Inferior parietal cortex (tissue), 1 donor: Measurements from ENCODE around the gene SLC38A10.

Source experiments
- DNase-seq: peaks from one replicate; pipeline ENCODE4 v3.0.0-alpha.2; 2016; ENCODE audit errors: extremely low spot score

The SLC38A10 gene

GRCh38 chr17:81241648-81242420 lies 53.3 kb downstream of the SLC38A10 start:
- DNase-seq: no peak

GRCh38 chr17:81241203-81241602 lies 53.9 kb downstream of the SLC38A10 start:
- DNase-seq: no peak

GRCh38 chr17:81240761-81241160 lies 54.3 kb downstream of the SLC38A10 start:
- DNase-seq: no peak

- DNase-seq: no peak
Measured at GRCh38 chr17:81239714-81240555, 55.2 kb downstream of the SLC38A10 start.

- peak; percentile 100 for DNase-seq
Measured at GRCh38 chr17:81238815-81239713, 56.0 kb downstream of the SLC38A10 start, which contains the start of the genes NDUFAF8 and TEPSIN. TSS of gene NDUFAF8 (plus strand) at chr17:81239318. CDS start at chr17:81239364, 46 bp downstream. TSS of gene TEPSIN (minus strand) at chr17:81239055. CDS start at chr17:81239033, 22 bp downstream.

- DNase-seq: no peak
Measured at GRCh38 chr17:81238490-81238814, 56.7 kb downstream of the SLC38A10 start.

- no peak for DNase-seq
Measured at GRCh38 chr17:81237591-81238489, 57.3 kb downstream of the SLC38A10 start.

GRCh38 chr17:81236784-81237183 lies 58.3 kb downstream of the SLC38A10 start:
- DNase-seq: no peak

- DNase-seq: no peak
Measured at GRCh38 chr17:81235822-81236740, 59.0 kb downstream of the SLC38A10 start.

- DNase-seq: no peak
Measured at GRCh38 chr17:81234940-81235821, 59.9 kb downstream of the SLC38A10 start.

- no peak for DNase-seq
Measured at GRCh38 chr17:81234506-81234855, 60.6 kb downstream of the SLC38A10 start.

GRCh38 chr17:81233811-81234505 lies 61.1 kb downstream of the SLC38A10 start:
- no peak for DNase-seq

- DNase-seq: no peak
Measured at GRCh38 chr17:81233316-81233715, 61.8 kb downstream of the SLC38A10 start.

- no peak for DNase-seq
Measured at GRCh38 chr17:81232616-81233241, 62.4 kb downstream of the SLC38A10 start.

- no peak for DNase-seq
Measured at GRCh38 chr17:81231766-81232581, 63.1 kb downstream of the SLC38A10 start.

- no peak for DNase-seq
Measured at GRCh38 chr17:81231121-81231645, 63.9 kb downstream of the SLC38A10 start.
